H9 (cell line): ENCODE results near the gene TMEM132D. TPM values are rescaled to one million over a fixed set of nuclear protein-coding genes. Genes with fewer than 3 reads are reported as not detected.
A peak's percentile ranks its signal among the peaks of the same experiment; 100 is the strongest.

Experiments used
- DNase-seq: peaks from one replicate; pipeline ENCODE4 v3.0.0-alpha.2; 2017
- H2AFZ ChIP-seq: one replicate; pipeline ENCODE4 v1.6.1; 2013; ENCODE audit warnings: mild to moderate bottlenecking, low read length, control low read depth, moderate library complexity
- H2AK5ac ChIP-seq: 2 replicates; pipeline ENCODE4 v1.6.1; 2013; ENCODE audit warnings: low read length, control low read depth, mixed read lengths; ENCODE audit not compliant: insufficient read length
- H2BK120ac ChIP-seq: one replicate; pipeline ENCODE4 v1.6.1; 2013; ENCODE audit warnings: low read depth, mild to moderate bottlenecking, low read length, control low read depth, inconsistent platforms; ENCODE audit not compliant: poor library complexity, severe bottlenecking
- H2BK12ac ChIP-seq: 2 replicates; pipeline ENCODE4 v1.6.1; 2013; ENCODE audit warnings: low read length, control low read depth, mixed read lengths, low read depth; ENCODE audit not compliant: insufficient read length
- H2BK15ac ChIP-seq: 2 replicates; pipeline ENCODE4 v1.6.1; 2013; ENCODE audit warnings: low read depth, low read length, control low read depth
- H2BK20ac ChIP-seq: one replicate; pipeline ENCODE4 v1.6.1; 2013; ENCODE audit warnings: low read depth, mild to moderate bottlenecking, low read length, control low read depth, inconsistent platforms; ENCODE audit not compliant: poor library complexity, severe bottlenecking
- H2BK5ac ChIP-seq: 2 replicates; pipeline ENCODE4 v1.6.1; 2013; ENCODE audit warnings: low read length, control low read depth, mixed read lengths; ENCODE audit not compliant: insufficient read length
- H3K14ac ChIP-seq: 2 replicates; pipeline ENCODE4 v1.6.1; 2013; ENCODE audit warnings: low read length, control low read depth; ENCODE audit not compliant: insufficient read depth
- H3K18ac ChIP-seq: 2 replicates; pipeline ENCODE4 v1.6.1; 2013; ENCODE audit warnings: low read depth, mild to moderate bottlenecking, mixed read lengths, low read length, control low read depth; ENCODE audit not compliant: insufficient read length
- H3K23ac ChIP-seq: 2 replicates; pipeline ENCODE4 v1.6.1; 2013; ENCODE audit warnings: low read length, control low read depth, mixed read lengths, low read depth; ENCODE audit not compliant: insufficient read length
- H3K23me2 ChIP-seq: 2 replicates; pipeline ENCODE4 v1.6.1; 2013; ENCODE audit warnings: low read depth, mild to moderate bottlenecking, mixed read lengths, low read length, control low read depth; ENCODE audit not compliant: insufficient read length, poor library complexity, severe bottlenecking
- H3K27ac ChIP-seq: 2 replicates; pipeline ENCODE4 v1.5.1; 2013; ENCODE audit warnings: low read length, control low read depth, mixed read lengths, low read depth; ENCODE audit not compliant: insufficient read length
- H3K27me3 ChIP-seq: 2 replicates; pipeline ENCODE4 v1.6.1; 2013; ENCODE audit warnings: low read length, control low read depth, inconsistent platforms; ENCODE audit not compliant: insufficient read depth
- H3K4ac ChIP-seq: 2 replicates; pipeline ENCODE4 v1.6.1; 2013; ENCODE audit warnings: low read depth, mild to moderate bottlenecking, control low read depth, inconsistent platforms, low read length, moderate library complexity
- H3K4me1 ChIP-seq: 2 replicates; pipeline ENCODE4 v1.6.1; 2013; ENCODE audit warnings: low read length, control low read depth, inconsistent platforms; ENCODE audit not compliant: insufficient read depth
- H3K4me2 ChIP-seq: 2 replicates; pipeline ENCODE4 v1.6.1; 2013; ENCODE audit warnings: low read length, control low read depth, mixed read lengths; ENCODE audit not compliant: insufficient read length, insufficient read depth
- H3K56ac ChIP-seq: 2 replicates; pipeline ENCODE4 v1.6.1; 2013; ENCODE audit warnings: low read depth, mild to moderate bottlenecking, mixed read lengths, low read length, control low read depth; ENCODE audit not compliant: insufficient read length
- H3K79me1 ChIP-seq: 2 replicates; pipeline ENCODE4 v1.6.1; 2013; ENCODE audit warnings: low read depth, mild to moderate bottlenecking, moderate library complexity, low read length, control low read depth, inconsistent platforms; ENCODE audit not compliant: insufficient read depth, poor library complexity, severe bottlenecking
- H3K79me2 ChIP-seq: 2 replicates; pipeline ENCODE4 v1.6.1; 2013; ENCODE audit warnings: low read length, control low read depth, inconsistent platforms; ENCODE audit not compliant: insufficient read depth
- H3K9ac ChIP-seq: 2 replicates; pipeline ENCODE4 v1.6.1; 2013; ENCODE audit warnings: low read length, control low read depth, mixed read lengths; ENCODE audit not compliant: insufficient read length; ENCODE audit errors: extremely low read depth
- H3K9me3 ChIP-seq: one replicate; pipeline ENCODE4 v1.6.1; 2013; ENCODE audit warnings: low read depth, low read length, inconsistent platforms; ENCODE audit not compliant: control insufficient read depth
- H3T11ph ChIP-seq: one replicate; pipeline ENCODE4 v1.6.1; 2013; ENCODE audit warnings: mild to moderate bottlenecking, low read length, control low read depth, inconsistent platforms
- H4K20me1 ChIP-seq: one replicate; pipeline ENCODE4 v1.6.1; 2013; ENCODE audit not compliant: control insufficient read depth, insufficient read length, insufficient read depth
- H4K5ac ChIP-seq: 2 replicates; pipeline ENCODE4 v1.6.1; 2013; ENCODE audit warnings: low read depth, mild to moderate bottlenecking, mixed read lengths, low read length, control low read depth; ENCODE audit not compliant: insufficient read length
- H4K8ac ChIP-seq: replicated peaks from 2 replicates; pipeline ENCODE4 v1.6.1; 2013; ENCODE audit warnings: low read length, control low read depth, mixed read lengths, low read depth; ENCODE audit not compliant: insufficient read length
- H4K91ac ChIP-seq: 2 replicates; pipeline ENCODE4 v1.6.1; 2013; ENCODE audit warnings: low read depth, mild to moderate bottlenecking, moderate library complexity, mixed read lengths, low read length, control low read depth; ENCODE audit not compliant: insufficient read length
- H3K27ac Mint-ChIP-seq, 3 experiments: 2 replicates in 2 of 3; 3 replicates in 1 of 3; pipeline ENCODE4 v1.8.0; 2020 to 2021; ENCODE audit warnings: mixed read lengths in 3 of 3, mild to moderate bottlenecking in 1 of 3, moderate library complexity in 1 of 3
- H3K27me3 Mint-ChIP-seq: 2 replicates; pipeline ENCODE4 v1.8.0; 2021; ENCODE audit warnings: low read depth, mild to moderate bottlenecking, moderate library complexity, mixed read lengths
- H3K36me3 Mint-ChIP-seq, 3 experiments: 2 replicates in 2 of 3; 3 replicates in 1 of 3; pipeline ENCODE4 v1.8.0; 2020 to 2021; ENCODE audit warnings: low read depth in 3 of 3, mixed read lengths in 3 of 3; ENCODE audit not compliant: insufficient read depth in 1 of 3
- H3K4me1 Mint-ChIP-seq, 2 experiments: 2 replicates each; pipeline ENCODE4 v1.8.0; 2020; ENCODE audit warnings: mixed read lengths in 2 of 2
- H3K4me3 Mint-ChIP-seq, 2 experiments: 2 replicates in 1 of 2; 3 replicates in 1 of 2; pipeline ENCODE4 v1.8.0; 2020 to 2021; ENCODE audit warnings: mild to moderate bottlenecking in 2 of 2, mixed read lengths in 2 of 2, moderate library complexity in 1 of 2
- H3K9me3 Mint-ChIP-seq, 2 experiments: 2 replicates in 1 of 2; 3 replicates in 1 of 2; pipeline ENCODE4 v1.8.0; 2020; ENCODE audit warnings: mild to moderate bottlenecking in 2 of 2, mixed read lengths in 2 of 2, moderate library complexity in 1 of 2
- CTCF ChIP-seq: fragments of 200-600 bp; sonication (generic); conservative IDR thresholded peaks from 3 replicates; pipeline ENCODE4 v1.8.0; 2021; ENCODE audit warnings: antibody characterized with exemption, mild to moderate bottlenecking
- WGBS: extraction: QIAGEN DNeasy Blood & Tissue Kit; methylation state at CpG from one replicate; pipeline ENCODE4 v1.1.7; 2013; ENCODE audit warnings: missing lambda C conversion rate, low lambda C conversion rate, mixed read lengths; ENCODE audit not compliant: insufficient read length; ENCODE audit errors: extremely low coverage; 5-methylcytosine and 5-hydroxymethylcytosine counted together
- total RNA-seq: library from RNA; stranded (reverse); gene quantifications from 2 replicates; pipeline ENCODE4 v1.2.1, GENCODE V29; 2021

TMEM132D gene
- total RNA-seq, 1 experiment from 2014 or later: 6.1 TPM

- no peaks in the 10 kb centered on the region for H3K27me3 ChIP-seq
- no peak overlapping the region for H3K4me2 ChIP-seq
- Mint-ChIP-seq H3K27ac (no peak overlapping the region), H3K36me3 (peaks cover 5 to 8% (median 8%) of the 10 kb centered on the region in 3 experiments), H3K27me3 (no peaks in the 10 kb centered on the region), H3K4me1 (peaks cover 11 to 14% of the 10 kb centered on the region in 2 experiments), H3K4me3 (no peak overlapping the region), H3K9me3 (no peaks in the 10 kb centered on the region)
- no peak overlapping the region for H4K91ac ChIP-seq
- H2BK5ac ChIP-seq: no peak overlapping the region
- H3K23ac ChIP-seq: no peak overlapping the region
- no peak overlapping the region for H3K18ac ChIP-seq
- peak; percentile 40; the same call in 2 of the 3 replicates for TF ChIP-seq CTCF
- H2AK5ac ChIP-seq: no peak overlapping the region
- DNase-seq: no peak
- WGBS: no CpG with 5 or more reads among the region's 5 CpGs
- H2BK120ac ChIP-seq: no peak overlapping the region
- H4K8ac ChIP-seq: no peak overlapping the region
- H2AFZ ChIP-seq: no peak overlapping the region
- no peak overlapping the region for H2BK12ac ChIP-seq
- no peaks in the 10 kb centered on the region for H3K23me2 ChIP-seq
- no peaks in the 10 kb centered on the region for H3K9me3 ChIP-seq
- no peaks in the 10 kb centered on the region for H4K20me1 ChIP-seq
- no peak overlapping the region for H3K14ac ChIP-seq
- H3K27ac ChIP-seq: no peak overlapping the region
- no peak overlapping the region for H3K56ac ChIP-seq
- no peak overlapping the region for H2BK15ac ChIP-seq
- no peak overlapping the region for H3K4ac ChIP-seq
- peaks cover 1% of the 10 kb centered on the region; the same call in 1 of the 2 replicates for H3K79me2 ChIP-seq
- no peak overlapping the region for H3K9ac ChIP-seq
- no peaks in the 10 kb centered on the region for H3K79me1 ChIP-seq
- no peaks in the 10 kb centered on the region; the same call in 1 of the 2 replicates for H3K4me1 ChIP-seq
- no peak overlapping the region for H3T11ph ChIP-seq
- H2BK20ac ChIP-seq: no peak overlapping the region
- H4K5ac ChIP-seq: no peak overlapping the region
Measured at GRCh38 chr12:129579879-129580278, 323.9 kb downstream of the TMEM132D start.
